HG02885 (cell line): ENCODE data around the gene PPFIA2.
A peak's percentile ranks its signal among the peaks of the same experiment; 100 is the strongest.

Experiments used
- ATAC-seq: cut with Tn5 transposase; IDR thresholded peaks from one replicate; pipeline ENCODE4 v1.9.1; 2021; ENCODE audit warnings: mild to moderate bottlenecking; ENCODE audit not compliant: unreplicated experiment, poor library complexity

PPFIA2 gene

GRCh38 chr12:81572411-81572810 is 186.7 kb downstream of the PPFIA2 start:
- ATAC-seq, result no peak

GRCh38 chr12:81570234-81570633 is 188.9 kb downstream of the PPFIA2 start:
- ATAC-seq, result no peak

- no peak for ATAC-seq
These were observed 194.9 kb downstream of the PPFIA2 start for GRCh38 chr12:81564237-81564636.

GRCh38 chr12:81558031-81558430 is 201.1 kb downstream of the PPFIA2 start:
- no peak for ATAC-seq

GRCh38 chr12:81546811-81547210 is 212.3 kb downstream of the PPFIA2 start:
- ATAC-seq, result no peak

GRCh38 chr12:81543621-81544139 is 215.5 kb downstream of the PPFIA2 start:
- ATAC-seq, result no peak

GRCh38 chr12:81542065-81543010 is 216.8 kb downstream of the PPFIA2 start:
- ATAC-seq, result no peak

- no peak for ATAC-seq
These were observed 218.0 kb downstream of the PPFIA2 start for GRCh38 chr12:81541121-81541520.

- no peak for ATAC-seq
These were observed 219.9 kb downstream of the PPFIA2 start for GRCh38 chr12:81539279-81539678.

GRCh38 chr12:81533054-81533453 is 226.1 kb downstream of the PPFIA2 start:
- ATAC-seq, result no peak

GRCh38 chr12:81530352-81530751 is 228.8 kb downstream of the PPFIA2 start:
- no peak for ATAC-seq

- peak; percentile 73 for ATAC-seq
These were observed 238.8 kb downstream of the PPFIA2 start for GRCh38 chr12:81520064-81520945.

- ATAC-seq, result no peak
These were observed 240.5 kb downstream of the PPFIA2 start for GRCh38 chr12:81518638-81519037.

- ATAC-seq, result no peak
These were observed 241.9 kb downstream of the PPFIA2 start for GRCh38 chr12:81517296-81517695.

GRCh38 chr12:81502912-81503695 is 256.0 kb downstream of the PPFIA2 start:
- ATAC-seq, result no peak

GRCh38 chr12:81500788-81501187 is 258.4 kb downstream of the PPFIA2 start:
- ATAC-seq, result no peak

GRCh38 chr12:81499809-81500208 is 259.3 kb downstream of the PPFIA2 start:
- no peak for ATAC-seq

- ATAC-seq, result no peak
These were observed 266.9 kb downstream of the PPFIA2 start for GRCh38 chr12:81492131-81492720.

GRCh38 chr12:81472934-81473333 is 286.2 kb downstream of the PPFIA2 start:
- no peak for ATAC-seq

GRCh38 chr12:81470923-81471322 is 288.2 kb downstream of the PPFIA2 start:
- no peak for ATAC-seq
